Endothelial cell of umbilical vein (primary cell): ENCODE measurements around the gene MB21D2. TPM values are rescaled to one million over a fixed set of nuclear protein-coding genes. Genes with fewer than 3 reads are reported as not detected.

Experiments
- BruUV-seq: library from RNA; stranded (reverse); fragments of 400-500 nt; replicated peaks from 2 replicates; lab custom pipeline; 2021; lab: Mats Ljungman, UMichigan
- CTCF ChIA-PET: fragments of 300-600, 350-600 bp; sonication (Branson Sonifier 250); formaldehyde crosslinking; loops from one replicate; lab custom pipeline; 2021; ENCODE audit warnings: antibody characterized with exemption, inconsistent platforms; lab: Charles Lee
- POLR2A ChIA-PET: fragments of 300-600, 350-600 bp; sonication (Branson Sonifier 250); formaldehyde crosslinking; loops from one replicate; lab custom pipeline; 2021; ENCODE audit warnings: antibody characterized with exemption, inconsistent platforms; lab: Charles Lee
- DNase-seq: peaks from one replicate; pipeline ENCODE4 v3.0.0-alpha.2; 2011; ENCODE audit warnings: low read depth, low spot score
- FAIRE-seq: peaks from 2 replicates; lab custom pipeline; 2011; peaks lifted over from hg19 to GRCh38; lab: Jason Lieb, UNC
- H2AFZ ChIP-seq: 2 replicates; pipeline ENCODE4 v1.6.0; 2012; ENCODE audit warnings: low read depth, low read length, control low read depth, inconsistent platforms
- H3K27ac ChIP-seq: 2 replicates; pipeline ENCODE4 v1.5.1; 2011; ENCODE audit warnings: low read depth, mild to moderate bottlenecking, control low read depth, low read length, moderate library complexity; ENCODE audit not compliant: insufficient read depth
- H3K27me3 ChIP-seq, 2 experiments: 2 replicates each; pipeline versions ENCODE4 v1.6.0 to v1.6.1; 2011; ENCODE audit warnings: low read length in 2 of 2, mixed read lengths in 1 of 2; ENCODE audit not compliant: control insufficient read depth in 2 of 2, insufficient read depth in 2 of 2
- H3K36me3 ChIP-seq, 2 experiments: 2 replicates in 1 of 2; 3 replicates in 1 of 2; pipeline ENCODE4 v1.5.1; 2011; ENCODE audit warnings: low read length in 2 of 2, mild to moderate bottlenecking in 1 of 2, moderate library complexity in 1 of 2; ENCODE audit not compliant: control insufficient read depth in 2 of 2, insufficient read depth in 2 of 2; ENCODE audit errors: extremely low read depth in 1 of 2
- H3K4me1 ChIP-seq: 3 replicates; pipeline ENCODE4 v1.5.1; 2011; ENCODE audit warnings: mild to moderate bottlenecking, low read length; ENCODE audit not compliant: control insufficient read depth, insufficient read depth; ENCODE audit errors: extremely low read depth
- H3K4me2 ChIP-seq: 2 replicates; pipeline ENCODE4 v1.6.1; 2011; ENCODE audit warnings: low read length, control low read depth, mixed read lengths; ENCODE audit not compliant: insufficient read depth
- H3K4me3 ChIP-seq, 3 experiments: fragments of 200-600 bp in 1 of 3; sonication (generic), shearing (Covaris generic) in 1 of 3; replicated peaks in 1 of 3; 2 replicates each; pipeline ENCODE4 v1.5.1; 2011 to 2016; ENCODE audit warnings: control low read depth in 3 of 3, low read length in 3 of 3, mild to moderate bottlenecking in 2 of 3, inconsistent platforms in 1 of 3, low read depth in 1 of 3, moderate library complexity in 1 of 3; ENCODE audit not compliant: insufficient read depth in 1 of 3
- H3K79me2 ChIP-seq: 2 replicates; pipeline ENCODE4 v1.6.0; 2012; ENCODE audit warnings: low read length, inconsistent platforms; ENCODE audit not compliant: control insufficient read depth, insufficient read depth
- H3K9ac ChIP-seq: replicated peaks from 2 replicates; pipeline ENCODE3; 2011; ENCODE audit warnings: low read length, control low read depth; ENCODE audit not compliant: insufficient read depth; ENCODE audit errors: extremely low read depth
- H3K9me1 ChIP-seq: replicated peaks from 3 replicates; pipeline ENCODE4 v1.6.0; 2011; ENCODE audit warnings: mild to moderate bottlenecking, low read length; ENCODE audit not compliant: control insufficient read depth, insufficient read depth; ENCODE audit errors: extremely low read depth
- H3K9me3 ChIP-seq: replicated peaks from 2 replicates; pipeline ENCODE4 v1.5.1; 2012; ENCODE audit warnings: low read length, inconsistent platforms; ENCODE audit not compliant: control insufficient read depth, insufficient read depth
- H4K20me1 ChIP-seq: replicated peaks from 2 replicates; pipeline ENCODE3; 2011; ENCODE audit warnings: mild to moderate bottlenecking, low read length; ENCODE audit not compliant: control insufficient read depth, insufficient read depth; ENCODE audit errors: extremely low read depth
- EZH2 ChIP-seq: IDR thresholded peaks from 2 replicates; pipeline ENCODE4 v1.6.1; 2012; ENCODE audit warnings: borderline replicate concordance, low read depth, mild to moderate bottlenecking, moderate library complexity, low read length, inconsistent platforms; ENCODE audit not compliant: severe bottlenecking
- FOS ChIP-seq: IDR thresholded peaks from 2 replicates; pipeline ENCODE4 v1.6.1; 2011; ENCODE audit warnings: mild to moderate bottlenecking, low read length, moderate library complexity, borderline replicate concordance; ENCODE audit not compliant: insufficient read depth
- GATA2 ChIP-seq: IDR thresholded peaks from 2 replicates; pipeline ENCODE4 v1.7.0; 2011; ENCODE audit warnings: low read depth, mild to moderate bottlenecking, moderate library complexity, mixed read lengths, low read length; ENCODE audit not compliant: insufficient read length, insufficient read depth
- JUN ChIP-seq: IDR thresholded peaks from 2 replicates; pipeline ENCODE4 v1.6.1; 2011; ENCODE audit warnings: borderline replicate concordance, low read depth; ENCODE audit not compliant: insufficient read length, insufficient read depth
- MAX ChIP-seq: IDR thresholded peaks from 2 replicates; pipeline ENCODE4 v1.6.1; 2011; ENCODE audit not compliant: insufficient read depth, insufficient read length
- MYC ChIP-seq: IDR thresholded peaks from one replicate; pipeline ENCODE4 v1.6.1; 2011; ENCODE audit warnings: mild to moderate bottlenecking, low read depth, low read length
- POLR2A ChIP-seq: IDR thresholded peaks from 2 replicates; pipeline ENCODE4 v1.6.1; 2012; ENCODE audit warnings: low read depth, mild to moderate bottlenecking, control low read depth, low read length
- POLR2AphosphoS5 ChIP-seq: IDR thresholded peaks from 2 replicates; pipeline ENCODE4 v1.6.1; 2012; ENCODE audit warnings: low read depth, mild to moderate bottlenecking, control low read depth, low read length, moderate library complexity; ENCODE audit not compliant: insufficient read depth
- dilution Hi-C: fragments of 300-500 bp; cut with MboI; formaldehyde crosslinking; loops from one replicate; pipeline ENCODE4 v1.15.0; 2019; ENCODE audit warnings: low sequenced_read_pairs; ENCODE audit not compliant: extremely low pct_ligation_motif_present
- intact Hi-C: fragments of 100-400 bp; cut with micrococcal nuclease; formaldehyde crosslinking; loops from one replicate; pipeline ENCODE4 v1.10.0; 2022
- polyA plus RNA-seq, 4 experiments: library from polyadenylated mRNA; depleted of rRNA in 3 of 4; stranded (reverse) in 3 of 4; unstranded in 1 of 4; fragments of >200 nt; gene quantifications; 2 replicates each; pipeline versions ENCODE4 v1.2.1 to v1.2.3, GENCODE V29; 2011 to 2012; ENCODE audit warnings: missing spikeins in 1 of 4
- total RNA-seq: library from RNA; stranded (reverse); gene quantifications from 2 replicates; pipeline ENCODE4 v1.2.3, GENCODE V29; 2021
- TF ChIP-seq, protein P1 (sequence below), 2 donors: IDR thresholded peaks; 1 replicate in 1 of 2; 2 replicates in 1 of 2; pipeline ENCODE4 v1.5.1; 2011; ENCODE audit warnings: low read length in 2 of 2, mild to moderate bottlenecking in 2 of 2, moderate library complexity in 2 of 2, control low read depth in 1 of 2, inconsistent platforms in 1 of 2, low read depth in 1 of 2; ENCODE audit not compliant: insufficient read depth in 1 of 2; ENCODE audit errors: extremely low read depth in 1 of 2

Gene MB21D2
- total and polyA plus RNA-seq, 2 donors (not counting 3 experiments of a cell fraction or from before 2014, with no cell fraction given): 6.7 to 7.4 TPM

DNA sequence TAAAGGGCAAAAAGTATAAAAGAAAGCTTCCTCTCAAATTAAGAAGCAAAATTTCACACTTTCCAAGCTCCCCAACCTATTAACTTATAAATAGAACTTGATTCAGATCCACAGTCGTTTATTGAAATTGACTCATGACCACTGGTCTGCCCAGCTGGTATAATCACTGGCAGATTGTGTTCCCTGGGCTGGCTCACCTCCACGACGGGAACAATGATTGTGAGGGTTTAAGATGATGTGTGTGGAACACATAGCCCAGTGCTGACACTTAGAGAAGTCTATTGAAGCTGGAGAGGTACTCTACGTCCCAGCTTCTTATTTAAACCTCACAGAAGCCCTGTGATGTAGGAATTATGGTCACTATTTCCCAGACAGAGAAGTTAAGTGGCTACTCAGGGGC, 90.4 kb downstream of the MB21D2 start:
- Histone ChIP-seq H3K9me1 (no peaks in the 10 kb centered on the region), H3K4me1 (peaks cover 6% of the 10 kb centered on the region), H3K4me2 (no peak overlapping the region), H3K27me3 (no peaks in the 10 kb centered on the region), H3K27ac (no peak overlapping the region), H3K4me3 (no peak overlapping the region), H2AFZ (no peak overlapping the region), H3K79me2 (no peaks in the 10 kb centered on the region), H3K36me3 (no peaks in the 10 kb centered on the region), H3K9me3 (no peaks in the 10 kb centered on the region), H3K9ac (no peak overlapping the region), H4K20me1 (no peaks in the 10 kb centered on the region)
- TF ChIP-seq MYC (no peak), MAX (no peak), JUN (no peak), FOS (no peak), POLR2AphosphoS5 (no peak), POLR2A (no peak), EZH2 (no peak), GATA2 (no peak)
- TF ChIP-seq, protein P1, sequence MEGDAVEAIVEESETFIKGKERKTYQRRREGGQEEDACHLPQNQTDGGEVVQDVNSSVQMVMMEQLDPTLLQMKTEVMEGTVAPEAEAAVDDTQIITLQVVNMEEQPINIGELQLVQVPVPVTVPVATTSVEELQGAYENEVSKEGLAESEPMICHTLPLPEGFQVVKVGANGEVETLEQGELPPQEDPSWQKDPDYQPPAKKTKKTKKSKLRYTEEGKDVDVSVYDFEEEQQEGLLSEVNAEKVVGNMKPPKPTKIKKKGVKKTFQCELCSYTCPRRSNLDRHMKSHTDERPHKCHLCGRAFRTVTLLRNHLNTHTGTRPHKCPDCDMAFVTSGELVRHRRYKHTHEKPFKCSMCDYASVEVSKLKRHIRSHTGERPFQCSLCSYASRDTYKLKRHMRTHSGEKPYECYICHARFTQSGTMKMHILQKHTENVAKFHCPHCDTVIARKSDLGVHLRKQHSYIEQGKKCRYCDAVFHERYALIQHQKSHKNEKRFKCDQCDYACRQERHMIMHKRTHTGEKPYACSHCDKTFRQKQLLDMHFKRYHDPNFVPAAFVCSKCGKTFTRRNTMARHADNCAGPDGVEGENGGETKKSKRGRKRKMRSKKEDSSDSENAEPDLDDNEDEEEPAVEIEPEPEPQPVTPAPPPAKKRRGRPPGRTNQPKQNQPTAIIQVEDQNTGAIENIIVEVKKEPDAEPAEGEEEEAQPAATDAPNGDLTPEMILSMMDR (IDR thresholded peaks at IDR 0.05; ENCODE audit: extremely low read depth in 1 of 2, insufficient read depth in 1 of 2, low read depth in 1 of 2, low read length in 2 of 2): no peak
- dilution Hi-C loops: no loop called here
- no TSS peak for BruUV-seq
- intact Hi-C loops: no loop called here
- POLR2A ChIA-PET: no interaction called here
- CTCF ChIA-PET: interaction anchor here (1.0 to 2.5 kb wide), 5 partner anchors 14 to 214 kb away, joined by 3 to 7 read pairs (median 6); partner anchors contain the start of gene MB21D2
- DNase-seq (no peak), FAIRE-seq (no peak)
